Measurements from ENCODE around the gene TEDC2.

GRCh38 chr16:2467528-2468232 lies 7.8 kb downstream of the TEDC2 start:
- TF ChIP-seq CTCF (conservative IDR thresholded peaks at IDR 0.05; ENCODE audit: low read length) (peak; percentile 50), EZH2phosphoT487 (IDR thresholded peaks at IDR 0.05; ENCODE audit: borderline replicate concordance, low read depth, low read length) (no peak)
